MM.1S (cell line): ENCODE data around the gene ZC3H12A.
A peak's percentile ranks its signal among the peaks of the same experiment; 100 is the strongest.

Source experiments
- DNase-seq: peaks from one replicate; pipeline ENCODE4 v3.0.0-alpha.2; 2015
- H2AFZ ChIP-seq: fragments of 300-600 bp; sonication (generic); 2 replicates; pipeline ENCODE4 v1.6.0; 2016; ENCODE audit warnings: antibody characterized with exemption, low read length
- H3F3A ChIP-seq: fragments of 300-600 bp; sonication (generic); 2 replicates; pipeline ENCODE4 v1.6.1; 2016; ENCODE audit warnings: mild to moderate bottlenecking, antibody characterized with exemption, low read length, moderate library complexity, mixed read lengths; ENCODE audit not compliant: insufficient read depth
- H3K27ac ChIP-seq: fragments of 300-600 bp; sonication (generic); 2 replicates; pipeline ENCODE4 v1.5.1; 2016; ENCODE audit warnings: mild to moderate bottlenecking, low read length
- H3K27me3 ChIP-seq: fragments of 300-600 bp; sonication (generic); replicated peaks from 2 replicates; pipeline ENCODE4 v1.6.0; 2016; ENCODE audit warnings: low read length; ENCODE audit not compliant: insufficient read depth
- H3K36me3 ChIP-seq: fragments of 300-600 bp; sonication (generic); replicated peaks from 2 replicates; pipeline ENCODE4 v1.6.1; 2016; ENCODE audit warnings: mild to moderate bottlenecking, low read length, mixed read lengths; ENCODE audit not compliant: insufficient read depth
- H3K4me1 ChIP-seq: fragments of 300-600 bp; sonication (generic); 2 replicates; pipeline ENCODE4 v1.6.1; 2016; ENCODE audit warnings: low read length, mixed read lengths
- H3K4me2 ChIP-seq: fragments of 300-600 bp; sonication (generic); 2 replicates; pipeline ENCODE4 v1.6.0; 2016; ENCODE audit warnings: low read depth, low read length
- H3K4me3 ChIP-seq: fragments of 300-600 bp; sonication (generic); 2 replicates; pipeline ENCODE4 v1.5.1; 2016; ENCODE audit warnings: low read length, mixed read lengths
- H3K79me2 ChIP-seq: fragments of 300-600 bp; sonication (generic); 2 replicates; pipeline ENCODE4 v1.6.1; 2016; ENCODE audit warnings: mixed run types, low read length, mixed read lengths
- H3K9ac ChIP-seq: fragments of 300-600 bp; sonication (generic); 2 replicates; pipeline ENCODE4 v1.6.1; 2016; ENCODE audit warnings: low read length, mixed read lengths
- H3K9me2 ChIP-seq: fragments of 300-600 bp; sonication (generic); replicated peaks from 2 replicates; pipeline ENCODE4 v1.6.1; 2016; ENCODE audit warnings: mild to moderate bottlenecking, low read length, mixed read lengths; ENCODE audit not compliant: insufficient read depth
- H3K9me3 ChIP-seq: fragments of 300-600 bp; sonication (generic); replicated peaks from 2 replicates; pipeline ENCODE4 v1.6.1; 2016; ENCODE audit warnings: mild to moderate bottlenecking, low read length, mixed read lengths; ENCODE audit not compliant: insufficient read depth
- H4K20me1 ChIP-seq: fragments of 300-600 bp; sonication (generic); 2 replicates; pipeline ENCODE4 v1.6.1; 2016; ENCODE audit warnings: mild to moderate bottlenecking, low read length, moderate library complexity, mixed read lengths; ENCODE audit not compliant: insufficient read depth
- EZH2 ChIP-seq: fragments of 300-600 bp; sonication (generic); optimal IDR thresholded peaks from 2 replicates; pipeline ENCODE3; 2017; ENCODE audit warnings: low read depth, mild to moderate bottlenecking, antibody characterized with exemption, low read length, mixed read lengths
- EZH2phosphoT487 ChIP-seq: fragments of 300-600 bp; sonication (generic); IDR thresholded peaks from 2 replicates; pipeline ENCODE4 v1.6.1; 2018; ENCODE audit warnings: antibody characterized with exemption, low read length
- TF ChIP-seq, protein P1 (sequence below): fragments of 300-600 bp; sonication (generic); IDR thresholded peaks from 2 replicates; pipeline ENCODE4 v1.5.1; 2016; ENCODE audit warnings: antibody characterized with exemption, low read length, mixed read lengths

The ZC3H12A gene

DNA sequence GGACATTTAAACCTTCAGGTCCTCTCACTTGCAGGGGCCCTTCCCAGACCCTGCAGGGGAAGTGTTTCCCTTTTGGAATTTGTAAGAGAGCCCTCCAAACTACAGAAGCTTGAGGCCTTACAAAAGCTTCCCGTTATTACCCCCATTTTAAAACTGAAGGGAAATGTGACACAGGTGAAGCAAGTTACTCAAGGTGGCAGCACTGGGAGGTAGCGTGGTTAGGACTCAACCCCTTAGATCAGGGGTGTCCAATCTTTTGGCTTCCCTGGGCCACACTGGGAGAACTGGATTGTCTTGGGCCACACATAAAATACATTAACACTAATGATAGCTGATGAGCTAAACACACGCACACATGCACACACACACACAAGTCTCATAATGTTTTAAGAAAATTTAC, 15.8 kb upstream of the ZC3H12A start:
- no peak overlapping the region for H2AFZ ChIP-seq
- no peaks in the 10 kb centered on the region for H4K20me1 ChIP-seq
- no peaks in the 10 kb centered on the region for H3F3A ChIP-seq
- no peak overlapping the region for H3K4me3 ChIP-seq
- TF ChIP-seq, protein P1, sequence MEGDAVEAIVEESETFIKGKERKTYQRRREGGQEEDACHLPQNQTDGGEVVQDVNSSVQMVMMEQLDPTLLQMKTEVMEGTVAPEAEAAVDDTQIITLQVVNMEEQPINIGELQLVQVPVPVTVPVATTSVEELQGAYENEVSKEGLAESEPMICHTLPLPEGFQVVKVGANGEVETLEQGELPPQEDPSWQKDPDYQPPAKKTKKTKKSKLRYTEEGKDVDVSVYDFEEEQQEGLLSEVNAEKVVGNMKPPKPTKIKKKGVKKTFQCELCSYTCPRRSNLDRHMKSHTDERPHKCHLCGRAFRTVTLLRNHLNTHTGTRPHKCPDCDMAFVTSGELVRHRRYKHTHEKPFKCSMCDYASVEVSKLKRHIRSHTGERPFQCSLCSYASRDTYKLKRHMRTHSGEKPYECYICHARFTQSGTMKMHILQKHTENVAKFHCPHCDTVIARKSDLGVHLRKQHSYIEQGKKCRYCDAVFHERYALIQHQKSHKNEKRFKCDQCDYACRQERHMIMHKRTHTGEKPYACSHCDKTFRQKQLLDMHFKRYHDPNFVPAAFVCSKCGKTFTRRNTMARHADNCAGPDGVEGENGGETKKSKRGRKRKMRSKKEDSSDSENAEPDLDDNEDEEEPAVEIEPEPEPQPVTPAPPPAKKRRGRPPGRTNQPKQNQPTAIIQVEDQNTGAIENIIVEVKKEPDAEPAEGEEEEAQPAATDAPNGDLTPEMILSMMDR, result peak; percentile 21; the same call in 1 of the 2 replicates
- no peak for TF ChIP-seq EZH2phosphoT487
- no peak for DNase-seq
- no peaks in the 10 kb centered on the region for H3K79me2 ChIP-seq
- no peaks in the 10 kb centered on the region for H3K27me3 ChIP-seq
- no peak overlapping the region for H3K27ac ChIP-seq
- H3K36me3 ChIP-seq, result no peaks in the 10 kb centered on the region
- H3K4me1 ChIP-seq, result peaks cover 7% of the 10 kb centered on the region
- no peak overlapping the region for H3K9ac ChIP-seq
- no peaks in the 10 kb centered on the region for H3K9me2 ChIP-seq
- H3K9me3 ChIP-seq, result no peaks in the 10 kb centered on the region
- H3K4me2 ChIP-seq, result no peak overlapping the region

DNA sequence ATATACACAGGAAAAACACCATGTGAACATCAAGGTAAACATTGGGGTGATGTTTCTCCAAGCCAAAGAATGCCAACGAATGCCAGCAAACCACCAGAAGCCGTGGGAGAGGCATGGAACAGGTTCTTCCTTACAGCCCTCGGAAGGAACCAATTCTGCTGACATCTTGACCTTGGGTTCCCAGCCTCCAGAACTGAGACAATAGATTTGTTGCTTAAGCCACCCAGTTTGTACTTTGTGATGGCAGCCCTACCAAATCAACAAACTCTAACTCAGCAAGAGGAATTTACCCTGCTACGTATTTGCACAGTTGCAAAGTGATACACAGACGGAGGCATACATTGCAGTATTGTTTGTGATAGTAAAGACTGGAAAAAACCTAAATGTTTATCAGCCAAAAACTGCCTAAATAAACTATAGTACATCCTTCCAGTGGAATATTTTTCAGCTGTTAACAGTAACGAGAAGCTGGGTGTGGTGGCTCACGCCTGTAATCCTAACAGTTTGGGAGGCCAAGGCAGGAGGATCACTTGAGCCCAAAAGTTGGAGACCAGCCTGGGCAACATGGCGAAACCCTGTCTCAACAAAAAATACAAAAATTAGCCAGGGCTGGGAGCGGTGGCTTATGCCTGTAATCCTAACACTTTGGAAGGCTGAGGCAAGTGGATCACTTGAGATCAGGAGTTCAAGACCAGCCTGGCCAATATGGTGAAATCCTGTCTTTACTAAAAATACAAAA, 12.5 kb upstream of the ZC3H12A start:
- Histone ChIP-seq H3K36me3 (no peaks in the 10 kb centered on the region), H3K4me1 (peaks cover 15% of the 10 kb centered on the region), H3F3A (peaks cover 8% of the 10 kb centered on the region), H3K4me3 (no peak overlapping the region), H2AFZ (no peak overlapping the region), H3K9ac (no peak overlapping the region), H3K4me2 (no peak overlapping the region), H3K27me3 (no peaks in the 10 kb centered on the region), H3K79me2 (peaks cover 2% of the 10 kb centered on the region; the same call in 1 of the 2 replicates), H3K27ac (no peak overlapping the region), H3K9me2 (no peaks in the 10 kb centered on the region), H3K9me3 (no peaks in the 10 kb centered on the region), H4K20me1 (no peaks in the 10 kb centered on the region)
- TF ChIP-seq, protein P1, result no peak
- TF ChIP-seq EZH2, result no peak
- DNase-seq, result no peak

DNA sequence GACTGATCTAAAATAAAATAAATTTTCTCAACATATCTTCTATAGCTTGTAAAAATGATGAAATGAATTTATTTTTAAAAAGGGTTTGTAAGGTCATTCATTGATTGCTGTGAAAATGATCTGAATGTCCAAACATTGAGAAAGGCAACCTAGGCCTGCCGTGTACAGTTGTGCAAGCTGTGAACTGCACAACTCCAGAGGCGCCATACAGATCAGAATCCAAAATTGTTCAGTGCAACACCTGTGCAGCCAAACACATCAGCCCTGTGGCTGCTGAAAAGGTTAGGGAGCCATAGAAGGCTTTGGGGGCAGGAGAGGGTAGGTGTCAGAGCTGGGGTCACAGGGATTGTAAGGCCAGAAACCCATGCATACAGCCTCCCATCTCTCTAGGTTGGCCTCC, 9.9 kb upstream of the ZC3H12A start:
- Histone ChIP-seq H4K20me1 (no peaks in the 10 kb centered on the region), H3K4me2 (no peak overlapping the region), H3K27me3 (no peaks in the 10 kb centered on the region), H3K9ac (no peak overlapping the region), H3F3A (peaks cover 23% of the 10 kb centered on the region), H3K79me2 (peaks cover 7% of the 10 kb centered on the region), H2AFZ (no peak overlapping the region), H3K36me3 (no peaks in the 10 kb centered on the region), H3K27ac (no peak overlapping the region), H3K4me1 (peaks cover 25% of the 10 kb centered on the region), H3K4me3 (no peak overlapping the region), H3K9me2 (no peaks in the 10 kb centered on the region), H3K9me3 (no peaks in the 10 kb centered on the region)
- no peak for DNase-seq
- TF ChIP-seq, protein P1, result no peak
- TF ChIP-seq EZH2phosphoT487 (no peak), EZH2 (no peak)
